SH-SY5Y (cell line): ENCODE results near the gene NPM3.

Source experiments
- GATA2 ChIP-seq: IDR thresholded peaks from 2 replicates; pipeline ENCODE4 v1.6.1; 2011; ENCODE audit warnings: mild to moderate bottlenecking, low read depth, low read length
- GATA3 ChIP-seq: IDR thresholded peaks from 2 replicates; pipeline ENCODE4 v1.6.1; 2011; ENCODE audit warnings: low read depth, mild to moderate bottlenecking, low read length, moderate library complexity

The NPM3 gene

GRCh38 chr10:101782811-101783735, at the start of gene NPM3:
Gene NPM3 (minus strand): TSS chr10:101783446. CDS start chr10:101783390, 56 bp downstream.
- TF ChIP-seq GATA3 (no peak), GATA2 (no peak)

GRCh38 chr10:101832325-101832771, 49.1 kb upstream of the NPM3 start:
- no peak for TF ChIP-seq GATA3
- no peak for TF ChIP-seq GATA2

GRCh38 chr10:101831169-101831811, 48.0 kb upstream of the NPM3 start:
- TF ChIP-seq GATA3 = no peak
- TF ChIP-seq GATA2 = no peak

- no peak for TF ChIP-seq GATA2
- no peak for TF ChIP-seq GATA3
Observed at GRCh38 chr10:101830322-101831168, 47.3 kb upstream of the NPM3 start.

GRCh38 chr10:101829561-101830315, 46.5 kb upstream of the NPM3 start:
- TF ChIP-seq GATA3 (no peak), GATA2 (no peak)

- TF ChIP-seq GATA2 (no peak), GATA3 (no peak)
Observed at GRCh38 chr10:101828766-101829551, 45.7 kb upstream of the NPM3 start.

- TF ChIP-seq GATA2 = no peak
- TF ChIP-seq GATA3 = no peak
Observed at GRCh38 chr10:101827919-101828600, 44.8 kb upstream of the NPM3 start.

GRCh38 chr10:101826852-101827434, 43.7 kb upstream of the NPM3 start:
- no peak for TF ChIP-seq GATA3
- no peak for TF ChIP-seq GATA2

- no peak for TF ChIP-seq GATA3
- TF ChIP-seq GATA2 = no peak
Observed at GRCh38 chr10:101824736-101825135, 41.5 kb upstream of the NPM3 start.

GRCh38 chr10:101818872-101819633, 35.8 kb upstream of the NPM3 start:
- TF ChIP-seq GATA3 (no peak), GATA2 (no peak)
